Lower leg skin (tissue), 4 donors: ENCODE results near the gene HBD. TPM values are rescaled to one million over a fixed set of nuclear protein-coding genes. Genes with fewer than 3 reads are reported as not detected.

ENCODE experiments used
- DNase-seq, 2 donors: peaks; one replicate each; pipeline ENCODE4 v3.0.0-alpha.2; 2019; ENCODE audit warnings: low spot score in 2 of 2
- H3K4me3 ChIP-seq: fragments of 200-600 bp; sonication (generic); 2 replicates; pipeline ENCODE4 v1.5.1; 2017; ENCODE audit warnings: mild to moderate bottlenecking, low read depth; ENCODE audit not compliant: poor library complexity, severe bottlenecking
- CTCF ChIP-seq, 3 donors: fragments of 450-650 bp; IDR thresholded peaks; one replicate each; pipeline ENCODE4 v1.5.1; 2016; ENCODE audit warnings: antibody characterized with exemption in 3 of 3, mild to moderate bottlenecking in 3 of 3, moderate library complexity in 2 of 3
- POLR2A ChIP-seq, 2 donors: fragments of 450-650 bp; IDR thresholded peaks; one replicate each; pipeline ENCODE4 v1.6.1; 2016 to 2017; ENCODE audit warnings: antibody characterized with exemption in 2 of 2, mild to moderate bottlenecking in 1 of 2, moderate library complexity in 1 of 2
- WGBS, 2 donors: methylation state at CpG; one replicate each; pipeline ENCODE4 v1.1.5; 2018; 5-methylcytosine and 5-hydroxymethylcytosine counted together
- intact Hi-C: fragments of 100-400 bp; cut with DNase I; formaldehyde crosslinking; loops from one replicate; pipeline ENCODE4 v1.15.0; 2023; ENCODE audit warnings: low total_unique reads
- total RNA-seq, 4 donors: library from RNA; depleted of rRNA; stranded (reverse); fragments of >200 nt; gene quantifications; one replicate each; pipeline ENCODE4 v1.1.0, GENCODE V29; 2016

Gene HBD
- total RNA-seq, 4 donors from 2014 or later, result not detected

GRCh38 chr11:5224538-5225479, 9.5 kb downstream of the HBD start:
- intact Hi-C loops, result no loop called here
- 74 to 75% methylated on average over 6 of the region's 6 CpGs for WGBS, 2 donors
- no peak for DNase-seq
- TF ChIP-seq CTCF (IDR thresholded peaks at IDR 0.05) (no peak), POLR2A (IDR thresholded peaks at IDR 0.05) (no peak)
- no peak overlapping the region for H3K4me3 ChIP-seq

GRCh38 chr11:5223686-5224085, 10.6 kb downstream of the HBD start:
- no peak for DNase-seq
- TF ChIP-seq CTCF (IDR thresholded peaks at IDR 0.05), result no peak
- TF ChIP-seq POLR2A (IDR thresholded peaks at IDR 0.05), result no peak
- H3K4me3 ChIP-seq, result no peak overlapping the region
- intact Hi-C loops, result no loop called here
- 64 to 73% methylated on average over 1 of the region's 1 CpG for WGBS, 2 donors

GRCh38 chr11:5223146-5223545, 11.1 kb downstream of the HBD start:
- WGBS, 2 donors, result 86 to 92% methylated on average over 6 of the region's 6 CpGs
- intact Hi-C loops, result no loop called here
- no peak for DNase-seq
- TF ChIP-seq CTCF (IDR thresholded peaks at IDR 0.05) (no peak), POLR2A (IDR thresholded peaks at IDR 0.05) (no peak)
- no peak overlapping the region for H3K4me3 ChIP-seq

GRCh38 chr11:5210376-5210885, 23.9 kb downstream of the HBD start:
- no peak overlapping the region for H3K4me3 ChIP-seq
- no peak for TF ChIP-seq POLR2A (IDR thresholded peaks at IDR 0.05)
- TF ChIP-seq CTCF (IDR thresholded peaks at IDR 0.05), result no peak
- DNase-seq, result no peak
- WGBS, 2 donors, result 63 to 67% methylated on average over 7 of the region's 7 CpGs
- intact Hi-C loops, result no loop called here

- DNase-seq, result no peak
- no peak overlapping the region for H3K4me3 ChIP-seq
- WGBS, 2 donors, result 16 to 30% methylated on average over 1 of the region's 1 CpG
- TF ChIP-seq POLR2A (IDR thresholded peaks at IDR 0.05) (no peak), CTCF (IDR thresholded peaks at IDR 0.05) (no peak)
- intact Hi-C loops, result no loop called here
Measured at GRCh38 chr11:5204787-5205186, 29.5 kb downstream of the HBD start.
